NCI-H524 treated with DMSO at 0.1 percent for 48 hours (cell line): ENCODE data around the gene CTR9.

Source experiments
- DNase-seq: peaks from one replicate; lab custom pipeline; 2025; lab: John Stamatoyannopoulos, UW

CTR9 gene

GRCh38 chr11:10742460-10743208 lies 8.4 kb upstream of the CTR9 start:
- DNase-seq = no peak

- no peak for DNase-seq
These were observed 7.6 kb upstream of the CTR9 start for GRCh38 chr11:10743354-10744000.

GRCh38 chr11:10744206-10744605 lies 6.8 kb upstream of the CTR9 start:
- DNase-seq = no peak

GRCh38 chr11:10746871-10747270 lies 4.2 kb upstream of the CTR9 start:
- DNase-seq = no peak

GRCh38 chr11:10747733-10748132 lies 3.3 kb upstream of the CTR9 start:
- DNase-seq = no peak

- no peak for DNase-seq
These were observed 1.6 kb upstream of the CTR9 start for GRCh38 chr11:10749476-10749875.

- no peak for DNase-seq
These were observed 515 bp downstream of the CTR9 start for GRCh38 chr11:10751581-10751940.

GRCh38 chr11:10752061-10752460 lies 1.0 kb downstream of the CTR9 start:
- DNase-seq = no peak

- DNase-seq = no peak
These were observed 1.4 kb downstream of the CTR9 start for GRCh38 chr11:10752486-10752885.

GRCh38 chr11:10758957-10759356 lies 7.9 kb downstream of the CTR9 start:
- peak; percentile 7 for DNase-seq

GRCh38 chr11:10761085-10761698 lies 10.1 kb downstream of the CTR9 start:
- no peak for DNase-seq

GRCh38 chr11:10762185-10762584 lies 11.1 kb downstream of the CTR9 start:
- no peak for DNase-seq

GRCh38 chr11:10762913-10763421 lies 11.9 kb downstream of the CTR9 start:
- DNase-seq = no peak

GRCh38 chr11:10763766-10764165 lies 12.7 kb downstream of the CTR9 start:
- no peak for DNase-seq

- no peak for DNase-seq
These were observed 13.4 kb downstream of the CTR9 start for GRCh38 chr11:10764412-10764811.

- no peak for DNase-seq
These were observed 19.7 kb downstream of the CTR9 start for GRCh38 chr11:10770626-10771254.

GRCh38 chr11:10771457-10771856 lies 20.4 kb downstream of the CTR9 start:
- no peak for DNase-seq

- no peak for DNase-seq
These were observed 23.8 kb downstream of the CTR9 start for GRCh38 chr11:10774811-10775210.

GRCh38 chr11:10777393-10777793 lies 26.3 kb downstream of the CTR9 start:
- DNase-seq = no peak

GRCh38 chr11:10777806-10778205 lies 26.8 kb downstream of the CTR9 start:
- no peak for DNase-seq

- no peak for DNase-seq
These were observed 27.3 kb downstream of the CTR9 start for GRCh38 chr11:10778217-10778970.

GRCh38 chr11:10779086-10779485 lies 28.0 kb downstream of the CTR9 start:
- DNase-seq = no peak
